ENCODE measurements around the gene APLP2.

The APLP2 gene

GRCh38 chr11:130178441-130179339 is 109.0 kb downstream of the APLP2 start:
- no peak for TF ChIP-seq CTCF (IDR thresholded peaks at IDR 0.05; ENCODE audit: low read depth, low read length)
- H3K4me3 ChIP-seq (ENCODE audit: low read depth, low read length): no peak overlapping the region

- no peak for TF ChIP-seq CTCF (IDR thresholded peaks at IDR 0.05; ENCODE audit: low read depth, low read length)
- no peak overlapping the region for H3K4me3 ChIP-seq (ENCODE audit: low read depth, low read length)
Measured at GRCh38 chr11:130179396-130180306, 110.0 kb downstream of the APLP2 start.

- H3K4me3 ChIP-seq (ENCODE audit: low read depth, low read length): no peak overlapping the region
- TF ChIP-seq CTCF (IDR thresholded peaks at IDR 0.05; ENCODE audit: low read depth, low read length): no peak
Measured at GRCh38 chr11:130180491-130180890, 110.8 kb downstream of the APLP2 start.

GRCh38 chr11:130180896-130181294 is 111.2 kb downstream of the APLP2 start:
- H3K4me3 ChIP-seq (ENCODE audit: low read depth, low read length): no peak overlapping the region
- TF ChIP-seq CTCF (IDR thresholded peaks at IDR 0.05; ENCODE audit: low read depth, low read length): no peak

GRCh38 chr11:130181295-130182272 is 111.9 kb downstream of the APLP2 start:
- no peak for TF ChIP-seq CTCF (IDR thresholded peaks at IDR 0.05; ENCODE audit: low read depth, low read length)
- H3K4me3 ChIP-seq (ENCODE audit: low read depth, low read length): no peak overlapping the region

GRCh38 chr11:130183878-130184610 is 114.3 kb downstream of the APLP2 start:
- TF ChIP-seq CTCF (IDR thresholded peaks at IDR 0.05; ENCODE audit: low read depth, low read length): no peak
- H3K4me3 ChIP-seq (ENCODE audit: low read depth, low read length): no peak overlapping the region

Data from WI38 (cell line).